ENCODE data around the gene TRAPPC10.
"Not testable (repeated sequence)": the region's sequence is repeated elsewhere in the genome, so short reads cannot be mapped to it uniquely, and the experiment has no call there.

DNA sequence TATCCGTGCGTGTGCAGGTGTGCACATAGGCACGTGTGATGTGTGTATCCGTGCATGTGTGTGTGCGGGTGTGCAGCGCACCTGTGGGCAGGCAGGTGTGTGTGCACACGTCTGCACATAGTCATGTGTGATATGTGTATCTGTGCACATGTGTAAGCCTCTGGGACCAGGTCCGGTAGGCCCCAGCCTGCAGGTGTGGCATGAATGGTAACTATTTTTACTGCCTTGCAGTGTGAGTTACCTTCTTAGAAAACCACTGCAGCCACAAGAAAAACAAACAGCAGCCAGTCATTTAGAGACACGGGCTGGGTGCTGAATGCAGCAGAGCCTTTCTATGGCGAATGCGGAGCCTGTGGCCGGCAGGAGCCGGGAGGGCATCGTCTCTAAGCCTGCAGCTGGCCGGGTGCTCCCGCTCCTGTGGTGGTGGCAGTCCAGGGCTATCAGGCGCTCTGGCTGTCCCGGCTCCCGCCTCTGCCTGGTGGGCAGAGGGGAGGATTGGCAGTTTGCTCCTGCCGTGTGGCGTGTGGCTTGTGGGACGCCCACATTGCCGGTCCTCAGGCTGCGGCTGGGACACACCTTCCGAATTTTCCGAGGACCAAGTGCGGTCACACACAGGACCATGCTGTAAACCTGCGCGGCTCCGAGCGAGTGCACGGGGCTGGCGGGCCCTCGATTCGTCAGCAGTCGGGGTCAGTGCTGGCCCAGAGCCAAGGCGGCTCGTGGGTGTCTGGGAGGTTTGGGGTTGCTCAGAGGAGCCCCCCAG, 143.3 kb downstream of the TRAPPC10 start:
- TF ChIP-seq, protein P1, sequence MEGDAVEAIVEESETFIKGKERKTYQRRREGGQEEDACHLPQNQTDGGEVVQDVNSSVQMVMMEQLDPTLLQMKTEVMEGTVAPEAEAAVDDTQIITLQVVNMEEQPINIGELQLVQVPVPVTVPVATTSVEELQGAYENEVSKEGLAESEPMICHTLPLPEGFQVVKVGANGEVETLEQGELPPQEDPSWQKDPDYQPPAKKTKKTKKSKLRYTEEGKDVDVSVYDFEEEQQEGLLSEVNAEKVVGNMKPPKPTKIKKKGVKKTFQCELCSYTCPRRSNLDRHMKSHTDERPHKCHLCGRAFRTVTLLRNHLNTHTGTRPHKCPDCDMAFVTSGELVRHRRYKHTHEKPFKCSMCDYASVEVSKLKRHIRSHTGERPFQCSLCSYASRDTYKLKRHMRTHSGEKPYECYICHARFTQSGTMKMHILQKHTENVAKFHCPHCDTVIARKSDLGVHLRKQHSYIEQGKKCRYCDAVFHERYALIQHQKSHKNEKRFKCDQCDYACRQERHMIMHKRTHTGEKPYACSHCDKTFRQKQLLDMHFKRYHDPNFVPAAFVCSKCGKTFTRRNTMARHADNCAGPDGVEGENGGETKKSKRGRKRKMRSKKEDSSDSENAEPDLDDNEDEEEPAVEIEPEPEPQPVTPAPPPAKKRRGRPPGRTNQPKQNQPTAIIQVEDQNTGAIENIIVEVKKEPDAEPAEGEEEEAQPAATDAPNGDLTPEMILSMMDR (IDR thresholded peaks at IDR 0.05), result not testable (repeated sequence)
- TF ChIP-seq, protein P2, sequence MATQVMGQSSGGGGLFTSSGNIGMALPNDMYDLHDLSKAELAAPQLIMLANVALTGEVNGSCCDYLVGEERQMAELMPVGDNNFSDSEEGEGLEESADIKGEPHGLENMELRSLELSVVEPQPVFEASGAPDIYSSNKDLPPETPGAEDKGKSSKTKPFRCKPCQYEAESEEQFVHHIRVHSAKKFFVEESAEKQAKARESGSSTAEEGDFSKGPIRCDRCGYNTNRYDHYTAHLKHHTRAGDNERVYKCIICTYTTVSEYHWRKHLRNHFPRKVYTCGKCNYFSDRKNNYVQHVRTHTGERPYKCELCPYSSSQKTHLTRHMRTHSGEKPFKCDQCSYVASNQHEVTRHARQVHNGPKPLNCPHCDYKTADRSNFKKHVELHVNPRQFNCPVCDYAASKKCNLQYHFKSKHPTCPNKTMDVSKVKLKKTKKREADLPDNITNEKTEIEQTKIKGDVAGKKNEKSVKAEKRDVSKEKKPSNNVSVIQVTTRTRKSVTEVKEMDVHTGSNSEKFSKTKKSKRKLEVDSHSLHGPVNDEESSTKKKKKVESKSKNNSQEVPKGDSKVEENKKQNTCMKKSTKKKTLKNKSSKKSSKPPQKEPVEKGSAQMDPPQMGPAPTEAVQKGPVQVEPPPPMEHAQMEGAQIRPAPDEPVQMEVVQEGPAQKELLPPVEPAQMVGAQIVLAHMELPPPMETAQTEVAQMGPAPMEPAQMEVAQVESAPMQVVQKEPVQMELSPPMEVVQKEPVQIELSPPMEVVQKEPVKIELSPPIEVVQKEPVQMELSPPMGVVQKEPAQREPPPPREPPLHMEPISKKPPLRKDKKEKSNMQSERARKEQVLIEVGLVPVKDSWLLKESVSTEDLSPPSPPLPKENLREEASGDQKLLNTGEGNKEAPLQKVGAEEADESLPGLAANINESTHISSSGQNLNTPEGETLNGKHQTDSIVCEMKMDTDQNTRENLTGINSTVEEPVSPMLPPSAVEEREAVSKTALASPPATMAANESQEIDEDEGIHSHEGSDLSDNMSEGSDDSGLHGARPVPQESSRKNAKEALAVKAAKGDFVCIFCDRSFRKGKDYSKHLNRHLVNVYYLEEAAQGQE (IDR thresholded peaks at IDR 0.05; ENCODE audit: low read depth, low read length), result not testable (repeated sequence)
- TF ChIP-seq NRF1 (IDR thresholded peaks at IDR 0.05; ENCODE audit: low read depth, low read length); RAD21 (IDR thresholded peaks at IDR 0.05; ENCODE audit: low read length); ELF1 (IDR thresholded peaks at IDR 0.05); RFX5 (IDR thresholded peaks at IDR 0.05; ENCODE audit: low read length); ZBTB33 (IDR thresholded peaks at IDR 0.05; ENCODE audit: borderline replicate concordance, low read depth); USF2 (IDR thresholded peaks at IDR 0.05; ENCODE audit: borderline replicate concordance, low read depth, low read length); TAF1 (IDR thresholded peaks at IDR 0.05; ENCODE audit: borderline replicate concordance, low read depth, low read length); POLR2AphosphoS5 (IDR thresholded peaks at IDR 0.05; ENCODE audit: low read depth, low read length); RCOR1 (IDR thresholded peaks at IDR 0.05; ENCODE audit: low read length): not testable (repeated sequence)
- TF ChIP-seq, protein P3, sequence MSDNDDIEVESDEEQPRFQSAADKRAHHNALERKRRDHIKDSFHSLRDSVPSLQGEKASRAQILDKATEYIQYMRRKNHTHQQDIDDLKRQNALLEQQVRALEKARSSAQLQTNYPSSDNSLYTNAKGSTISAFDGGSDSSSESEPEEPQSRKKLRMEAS (IDR thresholded peaks at IDR 0.05; ENCODE audit: low read depth), result not testable (repeated sequence)
